ENCODE data around the gene ANK3.

GRCh38 chr10:60141896-60142559, 247.6 kb downstream of the ANK3 start:
- TF ChIP-seq, protein P1, sequence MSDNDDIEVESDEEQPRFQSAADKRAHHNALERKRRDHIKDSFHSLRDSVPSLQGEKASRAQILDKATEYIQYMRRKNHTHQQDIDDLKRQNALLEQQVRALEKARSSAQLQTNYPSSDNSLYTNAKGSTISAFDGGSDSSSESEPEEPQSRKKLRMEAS (IDR thresholded peaks at IDR 0.05; ENCODE audit: insufficient read depth, insufficient read length), result no peak
- no peak for TF ChIP-seq EZH2 (IDR thresholded peaks at IDR 0.05; ENCODE audit: borderline replicate concordance, low read depth, low read length, severe bottlenecking)
- TF ChIP-seq, protein P2, sequence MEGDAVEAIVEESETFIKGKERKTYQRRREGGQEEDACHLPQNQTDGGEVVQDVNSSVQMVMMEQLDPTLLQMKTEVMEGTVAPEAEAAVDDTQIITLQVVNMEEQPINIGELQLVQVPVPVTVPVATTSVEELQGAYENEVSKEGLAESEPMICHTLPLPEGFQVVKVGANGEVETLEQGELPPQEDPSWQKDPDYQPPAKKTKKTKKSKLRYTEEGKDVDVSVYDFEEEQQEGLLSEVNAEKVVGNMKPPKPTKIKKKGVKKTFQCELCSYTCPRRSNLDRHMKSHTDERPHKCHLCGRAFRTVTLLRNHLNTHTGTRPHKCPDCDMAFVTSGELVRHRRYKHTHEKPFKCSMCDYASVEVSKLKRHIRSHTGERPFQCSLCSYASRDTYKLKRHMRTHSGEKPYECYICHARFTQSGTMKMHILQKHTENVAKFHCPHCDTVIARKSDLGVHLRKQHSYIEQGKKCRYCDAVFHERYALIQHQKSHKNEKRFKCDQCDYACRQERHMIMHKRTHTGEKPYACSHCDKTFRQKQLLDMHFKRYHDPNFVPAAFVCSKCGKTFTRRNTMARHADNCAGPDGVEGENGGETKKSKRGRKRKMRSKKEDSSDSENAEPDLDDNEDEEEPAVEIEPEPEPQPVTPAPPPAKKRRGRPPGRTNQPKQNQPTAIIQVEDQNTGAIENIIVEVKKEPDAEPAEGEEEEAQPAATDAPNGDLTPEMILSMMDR (IDR thresholded peaks at IDR 0.05; ENCODE audit: extremely low read depth in 1 of 2, insufficient read depth in 1 of 2, low read depth in 1 of 2, low read length in 2 of 2), result no peak
